ENCODE data around the gene TOM1. TPM values are rescaled to one million over a fixed set of nuclear protein-coding genes. Genes with fewer than 3 reads are reported as not detected.

Gene TOM1
- 14.6 and 22.7 TPM in 2 replicates for total RNA-seq (2014; rRNA removed; shearing (Covaris generic))
- total RNA-seq (2022) = 24.4 and 30.6 TPM in 2 replicates
- Bru-seq, nascent RNA = percentile 51 among the genes with signal in this experiment
- BruChase-seq, experiment 1, labeled RNA remaining after a 6-hour chase = percentile 53 among the genes with signal in this experiment
- BruChase-seq, experiment 2, labeled RNA remaining after a 2-hour chase = percentile 49 among the genes with signal in this experiment
- long read RNA-seq, transcript TOM1-204 (15 exons, 2,390 nt) = minor isoform, 10 of 75 reads
- long read RNA-seq, transcript TOM1-210 (15 exons, 2,389 nt) = major isoform, 44 of 75 reads
- long read RNA-seq, partial matches to known transcripts = 7 of 75 reads
- long read RNA-seq, other reads (novel, unspliced or antisense) = 13 of 75 reads

GRCh38 chr22:35299673-35300499 is at the start of gene TOM1:
TSS of gene TOM1 (plus strand) at chr22:35299894. CDS start at chr22:35299929, 35 bp downstream.
- Histone ChIP-seq H3K79me2 (ENCODE audit: insufficient read depth, low read depth, low read length) (no peaks in the 10 kb centered on the region), H3K36me3 (ENCODE audit: insufficient read depth, low read length) (peaks cover 28% of the 10 kb centered on the region), H3K4me2 (ENCODE audit: low read length) (peak within 1 kb of the TSS; percentile 91), H3K4me1 (ENCODE audit: insufficient read depth, low read length, poor library complexity, severe bottlenecking) (peaks cover 7% of the 10 kb centered on the region), H4K20me1 (ENCODE audit: insufficient read depth, low read length) (no peaks in the 10 kb centered on the region), H2AFZ (ENCODE audit: low read length) (peak within 1 kb of the TSS; percentile 42), H3K27ac (ENCODE audit: low read depth, low read length, poor library complexity, severe bottlenecking) (peak within 1 kb of the TSS; percentile 58), H3K9me3 (ENCODE audit: low read length) (no peaks in the 10 kb centered on the region), H3K4me3 (ENCODE audit: low read depth, low read length, poor library complexity, severe bottlenecking) (peak within 1 kb of the TSS; percentile 85), H3K9me2 (ENCODE audit: insufficient read depth, low read length) (no peaks in the 10 kb centered on the region)
- BruUV-seq (replicated peaks) = no TSS peak
- intact Hi-C loops (cut with micrococcal nuclease; ENCODE audit: unreplicated experiment) = no loop called here
- peak; percentile 99 for DNase-seq (ENCODE audit: low spot score)
- POLR2A ChIA-PET = interaction anchor here (0.5 to 1.3 kb wide), 9 partner anchors 9 to 648 kb away, joined by 3 to 5 read pairs (median 4); partner anchors contain the start of gene HMGXB4
- CTCF ChIA-PET (ENCODE audit: unreplicated experiment) = interaction anchor here (0.6 kb wide), 1 partner anchor 42 kb away, joined by 3 read pairs; no protein-coding TSS in a partner anchor
- TF ChIP-seq EZH2phosphoT487 (IDR thresholded peaks at IDR 0.05; ENCODE audit: borderline replicate concordance, low read depth, low read length) = no peak

GRCh38 chr22:35250156-35250555 is 49.5 kb upstream of the TOM1 start:
- H3K4me3 ChIP-seq (ENCODE audit: low read depth, low read length, poor library complexity, severe bottlenecking) = no peak overlapping the region
- H3K9me3 ChIP-seq (ENCODE audit: low read length) = no peaks in the 10 kb centered on the region
- no peaks in the 10 kb centered on the region for H3K79me2 ChIP-seq (ENCODE audit: insufficient read depth, low read depth, low read length)
- H3K4me2 ChIP-seq (ENCODE audit: low read length) = no peak overlapping the region
- intact Hi-C loops (cut with micrococcal nuclease; ENCODE audit: unreplicated experiment) = no loop called here
- no peak for TF ChIP-seq CTCF (conservative IDR thresholded peaks at IDR 0.05; ENCODE audit: low read length)
- TF ChIP-seq EZH2phosphoT487 (IDR thresholded peaks at IDR 0.05; ENCODE audit: borderline replicate concordance, low read depth, low read length) = no peak
- H3K9me2 ChIP-seq (ENCODE audit: insufficient read depth, low read length) = no peaks in the 10 kb centered on the region
- POLR2A ChIA-PET = no interaction called here
- CTCF ChIA-PET (ENCODE audit: unreplicated experiment) = no interaction called here
- DNase-seq (ENCODE audit: low spot score) = no peak
- no peaks in the 10 kb centered on the region for H3K36me3 ChIP-seq (ENCODE audit: insufficient read depth, low read length)
- H2AFZ ChIP-seq (ENCODE audit: low read length) = no peak overlapping the region
- BruUV-seq (replicated peaks) = no TSS peak
- H3K27ac ChIP-seq (ENCODE audit: low read depth, low read length, poor library complexity, severe bottlenecking) = no peak overlapping the region
- no peaks in the 10 kb centered on the region for H3K4me1 ChIP-seq (ENCODE audit: insufficient read depth, low read length, poor library complexity, severe bottlenecking)
- H4K20me1 ChIP-seq (ENCODE audit: insufficient read depth, low read length) = no peaks in the 10 kb centered on the region

- CTCF ChIA-PET (ENCODE audit: unreplicated experiment) = no interaction called here
- no peak overlapping the region for H3K4me3 ChIP-seq (ENCODE audit: low read depth, low read length, poor library complexity, severe bottlenecking)
- intact Hi-C loops (cut with micrococcal nuclease; ENCODE audit: unreplicated experiment) = no loop called here
- H2AFZ ChIP-seq (ENCODE audit: low read length) = no peak overlapping the region
- no peak overlapping the region for H3K27ac ChIP-seq (ENCODE audit: low read depth, low read length, poor library complexity, severe bottlenecking)
- no peaks in the 10 kb centered on the region for H3K9me2 ChIP-seq (ENCODE audit: insufficient read depth, low read length)
- H3K4me1 ChIP-seq (ENCODE audit: insufficient read depth, low read length, poor library complexity, severe bottlenecking) = peaks cover 12% of the 10 kb centered on the region
- H4K20me1 ChIP-seq (ENCODE audit: insufficient read depth, low read length) = no peaks in the 10 kb centered on the region
- H3K9me3 ChIP-seq (ENCODE audit: low read length) = no peaks in the 10 kb centered on the region
- POLR2A ChIA-PET = no interaction called here
- peaks cover 12% of the 10 kb centered on the region for H3K79me2 ChIP-seq (ENCODE audit: insufficient read depth, low read depth, low read length)
- DNase-seq (ENCODE audit: low spot score) = no peak
- TF ChIP-seq EZH2phosphoT487 (IDR thresholded peaks at IDR 0.05; ENCODE audit: borderline replicate concordance, low read depth, low read length) (no peak), CTCF (conservative IDR thresholded peaks at IDR 0.05; ENCODE audit: low read length) (no peak)
- no peak overlapping the region for H3K4me2 ChIP-seq (ENCODE audit: low read length)
- BruUV-seq (replicated peaks) = no TSS peak
- H3K36me3 ChIP-seq (ENCODE audit: insufficient read depth, low read length) = peaks cover 5% of the 10 kb centered on the region; the same call in 1 of the 2 replicates
Observed at GRCh38 chr22:35253946-35254345, 45.7 kb upstream of the TOM1 start.

Data from OCI-LY7 (cell line).